Prostate gland (tissue), 2 donors: ENCODE results near the gene UBE2E1. TPM values are rescaled to one million over a fixed set of nuclear protein-coding genes. Genes with fewer than 3 reads are reported as not detected.

Experiments used
- DNase-seq: peaks from one replicate; pipeline ENCODE4 v3.0.0-alpha.2; 2019; ENCODE audit warnings: low spot score
- H3K27ac ChIP-seq, 2 donors: fragments of 200-600 bp; sonication (generic); 2 replicates each; pipeline ENCODE4 v1.5.1; 2017 to 2019
- H3K27me3 ChIP-seq: fragments of 200-600 bp; sonication (generic); replicated peaks from 2 replicates; pipeline ENCODE4 v1.5.1; 2019; ENCODE audit not compliant: insufficient read depth
- H3K36me3 ChIP-seq, 2 donors: fragments of 200-600 bp; sonication (generic); 1 replicate in 1 of 2; 2 replicates in 1 of 2; pipeline versions ENCODE4 v1.5.1 to v1.8.1; 2017 to 2019
- H3K4me1 ChIP-seq: fragments of 200-600 bp; sonication (generic); replicated peaks from 2 replicates; pipeline ENCODE4 v1.5.1; 2019
- H3K4me3 ChIP-seq, 2 donors: fragments of 200-600 bp; sonication (generic); 2 replicates each; pipeline ENCODE4 v1.5.1; 2017 to 2019
- H3K9me3 ChIP-seq: fragments of 200-600 bp; sonication (generic); 2 replicates; pipeline ENCODE4 v1.5.1; 2017
- POLR2A ChIP-seq: fragments of 450-650 bp; IDR thresholded peaks from one replicate; pipeline ENCODE4 v1.6.1; 2016; ENCODE audit warnings: antibody characterized with exemption, mild to moderate bottlenecking
- POLR2AphosphoS5 ChIP-seq: sonication (generic); formaldehyde crosslinking; IDR thresholded peaks from one replicate; pipeline ENCODE4 v1.6.1; 2017; ENCODE audit warnings: antibody characterized with exemption
- WGBS: methylation state at CpG from one replicate; pipeline ENCODE4 v1.1.5; 2018; 5-methylcytosine and 5-hydroxymethylcytosine counted together
- intact Hi-C: fragments of 100-400 bp; cut with DNase I; formaldehyde crosslinking; loops from one replicate; pipeline ENCODE4 v1.14.2; 2022
- total RNA-seq, 2 donors: library from RNA; depleted of rRNA; stranded (reverse); fragments of >200 nt; gene quantifications; one replicate each; pipeline ENCODE4 v1.1.0, GENCODE V29; 2016
- TF ChIP-seq, protein P1 (sequence below), 4 experiments: fragments of 200-600 bp in 2 of 4; fragments of 450-650 bp in 2 of 4; sonication (generic) in 2 of 4; IDR thresholded peaks; 1 replicate in 3 of 4; 2 replicates in 1 of 4; pipeline ENCODE4 v1.5.1; 2016 to 2019; ENCODE audit warnings: antibody characterized with exemption in 4 of 4, mild to moderate bottlenecking in 2 of 4, moderate library complexity in 2 of 4

Gene UBE2E1
- total RNA-seq, 2 donors from 2014 or later, result 77.8 to 92.1 TPM

DNA sequence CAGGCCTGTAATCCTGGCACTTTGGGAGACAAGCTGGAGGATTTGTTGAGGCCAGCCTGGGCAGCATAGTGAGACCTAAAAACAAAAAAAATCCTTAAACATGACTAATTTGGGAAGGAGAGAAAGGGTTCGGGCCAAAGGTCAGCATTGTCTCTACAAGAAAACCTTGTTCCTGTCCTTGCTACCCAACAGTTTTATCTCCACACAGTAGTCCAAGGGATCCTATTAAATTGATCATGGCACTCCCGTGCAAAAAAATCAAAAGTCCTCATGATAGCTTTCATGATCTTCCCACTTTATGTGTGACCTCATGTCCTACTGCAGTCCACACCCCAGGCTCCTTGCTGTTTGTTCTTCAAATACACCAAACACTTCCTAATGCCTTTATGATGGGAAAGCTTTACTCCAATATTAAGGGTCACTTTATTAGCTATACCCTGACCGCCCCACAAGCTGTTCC lies 115.3 kb downstream of the UBE2E1 start:
- H3K27me3 ChIP-seq, result no peaks in the 10 kb centered on the region
- no peak for DNase-seq
- intact Hi-C loops, result no loop called here
- no peaks in the 10 kb centered on the region for H3K36me3 ChIP-seq
- no peak overlapping the region for H3K27ac ChIP-seq
- no peak overlapping the region for H3K4me3 ChIP-seq
- H3K9me3 ChIP-seq, result no peaks in the 10 kb centered on the region
- TF ChIP-seq POLR2AphosphoS5, result no peak
- TF ChIP-seq POLR2A, result no peak
- TF ChIP-seq, protein P1, sequence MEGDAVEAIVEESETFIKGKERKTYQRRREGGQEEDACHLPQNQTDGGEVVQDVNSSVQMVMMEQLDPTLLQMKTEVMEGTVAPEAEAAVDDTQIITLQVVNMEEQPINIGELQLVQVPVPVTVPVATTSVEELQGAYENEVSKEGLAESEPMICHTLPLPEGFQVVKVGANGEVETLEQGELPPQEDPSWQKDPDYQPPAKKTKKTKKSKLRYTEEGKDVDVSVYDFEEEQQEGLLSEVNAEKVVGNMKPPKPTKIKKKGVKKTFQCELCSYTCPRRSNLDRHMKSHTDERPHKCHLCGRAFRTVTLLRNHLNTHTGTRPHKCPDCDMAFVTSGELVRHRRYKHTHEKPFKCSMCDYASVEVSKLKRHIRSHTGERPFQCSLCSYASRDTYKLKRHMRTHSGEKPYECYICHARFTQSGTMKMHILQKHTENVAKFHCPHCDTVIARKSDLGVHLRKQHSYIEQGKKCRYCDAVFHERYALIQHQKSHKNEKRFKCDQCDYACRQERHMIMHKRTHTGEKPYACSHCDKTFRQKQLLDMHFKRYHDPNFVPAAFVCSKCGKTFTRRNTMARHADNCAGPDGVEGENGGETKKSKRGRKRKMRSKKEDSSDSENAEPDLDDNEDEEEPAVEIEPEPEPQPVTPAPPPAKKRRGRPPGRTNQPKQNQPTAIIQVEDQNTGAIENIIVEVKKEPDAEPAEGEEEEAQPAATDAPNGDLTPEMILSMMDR (IDR thresholded peaks at IDR 0.05), result no peak
- H3K4me1 ChIP-seq, result no peaks in the 10 kb centered on the region
- WGBS, result 85% methylated on average over 3 of the region's 3 CpGs

DNA sequence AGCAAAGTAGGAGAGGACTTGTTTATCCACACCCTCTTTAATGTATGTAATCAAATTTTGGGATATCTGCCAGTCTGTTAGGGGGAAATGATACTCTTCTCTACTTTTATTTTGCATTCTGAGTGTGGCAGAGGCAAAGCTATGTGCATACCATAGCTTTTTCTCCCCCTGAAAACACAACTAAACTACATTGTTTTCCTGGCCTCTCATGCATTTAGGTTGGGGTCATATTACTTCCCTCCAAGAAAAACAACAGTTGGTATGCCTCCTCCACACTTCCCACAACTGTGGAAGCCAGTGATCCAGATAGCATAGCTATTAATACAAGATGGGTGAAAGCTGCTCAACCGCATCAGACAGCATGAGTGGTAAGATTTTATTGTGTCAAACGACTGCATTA lies 118.0 kb downstream of the UBE2E1 start:
- TF ChIP-seq POLR2AphosphoS5 (no peak), POLR2A (no peak)
- TF ChIP-seq, protein P1 (IDR thresholded peaks at IDR 0.05), result no peak
- 71% methylated on average over 2 of the region's 2 CpGs for WGBS
- H3K27ac ChIP-seq, result no peak overlapping the region
- H3K4me3 ChIP-seq, result no peak overlapping the region
- intact Hi-C loops, result no loop called here
- DNase-seq, result no peak
- H3K4me1 ChIP-seq, result no peaks in the 10 kb centered on the region
- no peaks in the 10 kb centered on the region for H3K9me3 ChIP-seq
- no peaks in the 10 kb centered on the region for H3K36me3 ChIP-seq
- H3K27me3 ChIP-seq, result no peaks in the 10 kb centered on the region

GRCh38 chr3:23926246-23926645 lies 120.5 kb downstream of the UBE2E1 start:
- Histone ChIP-seq H3K27me3 (no peaks in the 10 kb centered on the region), H3K4me1 (no peaks in the 10 kb centered on the region), H3K36me3 (no peaks in the 10 kb centered on the region), H3K9me3 (no peaks in the 10 kb centered on the region), H3K4me3 (no peak overlapping the region), H3K27ac (no peak overlapping the region)
- no peak for DNase-seq
- intact Hi-C loops, result no loop called here
- TF ChIP-seq POLR2AphosphoS5, result no peak
- TF ChIP-seq, protein P1 (IDR thresholded peaks at IDR 0.05), result no peak
- no peak for TF ChIP-seq POLR2A
- 96% methylated on average over 7 of the region's 7 CpGs for WGBS

GRCh38 chr3:23926736-23927135 lies 121.0 kb downstream of the UBE2E1 start:
- 87% methylated on average over 3 of the region's 3 CpGs for WGBS
- Histone ChIP-seq H3K27ac (no peak overlapping the region), H3K4me3 (no peak overlapping the region)

GRCh38 chr3:23928524-23928923 lies 122.8 kb downstream of the UBE2E1 start:
- H3K27ac ChIP-seq, result no peak overlapping the region
- TF ChIP-seq POLR2AphosphoS5 (no peak), POLR2A (no peak)
- TF ChIP-seq, protein P1 (IDR thresholded peaks at IDR 0.05), result no peak
- intact Hi-C loops, result no loop called here
- H3K4me1 ChIP-seq, result no peaks in the 10 kb centered on the region
- H3K27me3 ChIP-seq, result no peaks in the 10 kb centered on the region
- DNase-seq, result no peak
- H3K4me3 ChIP-seq, result no peak overlapping the region
- WGBS, result 60% methylated on average over 8 of the region's 8 CpGs
- H3K9me3 ChIP-seq, result no peaks in the 10 kb centered on the region
- H3K36me3 ChIP-seq, result no peaks in the 10 kb centered on the region

More at GRCh38 chr3:23926736-23927135, 121.0 kb downstream of the UBE2E1 start:
- intact Hi-C loops, result no loop called here
- H3K4me1 ChIP-seq, result no peaks in the 10 kb centered on the region
- TF ChIP-seq POLR2AphosphoS5, result no peak
- no peak for TF ChIP-seq POLR2A
- TF ChIP-seq, protein P1 (IDR thresholded peaks at IDR 0.05), result no peak
- no peaks in the 10 kb centered on the region for H3K36me3 ChIP-seq
- no peaks in the 10 kb centered on the region for H3K27me3 ChIP-seq
- no peaks in the 10 kb centered on the region for H3K9me3 ChIP-seq
- no peak for DNase-seq
